OCI-LY7 (cell line): ENCODE measurements around the gene LMTK3.

ENCODE experiments used
- EZH2phosphoT487 ChIP-seq: fragments of 200-600 bp; sonication (generic); IDR thresholded peaks from 2 replicates; pipeline ENCODE4 v1.6.1; 2018; ENCODE audit warnings: low read depth, borderline replicate concordance, mild to moderate bottlenecking, mixed run types, antibody characterized with exemption, low read length, moderate library complexity, mixed read lengths
- TF ChIP-seq, protein P1 (sequence below): fragments of 200-600 bp; sonication (generic); conservative IDR thresholded peaks from 2 replicates; pipeline ENCODE4 v1.5.1; 2014; ENCODE audit warnings: mild to moderate bottlenecking, antibody characterized with exemption, low read length, moderate library complexity, mixed read lengths

DNA sequence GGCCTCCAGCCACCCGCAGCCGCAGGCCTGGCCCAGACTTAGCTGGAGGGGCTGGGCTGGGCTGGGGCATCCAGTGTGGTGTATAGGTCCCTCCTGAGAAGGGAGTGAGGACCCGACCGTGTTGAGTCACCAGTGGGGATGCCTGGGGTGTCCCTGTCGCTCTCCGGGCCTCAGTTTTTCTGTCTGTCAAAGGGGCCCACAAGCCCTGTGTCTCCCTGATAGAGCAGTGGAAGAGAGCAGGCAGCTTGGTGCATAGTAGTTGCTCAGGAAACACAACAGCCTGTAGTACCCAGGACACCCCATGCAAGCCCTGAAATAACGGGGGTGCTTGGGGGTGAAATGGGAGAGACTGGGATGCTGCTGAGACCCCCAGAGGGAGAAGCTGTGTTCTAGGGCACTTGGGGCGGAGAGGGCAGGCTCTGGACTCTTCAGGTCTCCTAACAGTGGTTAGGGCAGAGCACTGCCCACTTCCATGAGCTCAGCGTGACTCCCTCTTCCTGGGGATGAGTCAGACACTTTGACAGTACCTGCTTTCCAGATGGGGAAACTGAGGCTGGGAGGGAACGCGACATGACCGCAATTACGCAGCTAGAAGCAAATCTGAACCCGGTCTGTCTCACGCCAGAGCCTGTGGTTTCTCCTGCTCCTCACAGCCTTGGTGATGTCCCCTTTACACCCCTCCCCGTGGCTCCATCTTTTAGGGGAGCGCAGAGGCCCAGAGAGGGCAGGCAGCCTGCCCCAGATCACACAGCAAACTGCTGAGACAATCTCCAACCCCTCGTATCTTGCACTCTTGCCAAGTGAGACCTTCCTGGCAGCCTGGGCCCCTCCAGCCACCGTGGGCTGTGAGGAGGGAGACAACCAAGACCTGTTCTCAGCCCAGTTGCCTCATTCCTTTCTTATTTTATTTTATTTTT, 41.0 kb upstream of the LMTK3 start:
- TF ChIP-seq EZH2phosphoT487: no peak
- TF ChIP-seq, protein P1, sequence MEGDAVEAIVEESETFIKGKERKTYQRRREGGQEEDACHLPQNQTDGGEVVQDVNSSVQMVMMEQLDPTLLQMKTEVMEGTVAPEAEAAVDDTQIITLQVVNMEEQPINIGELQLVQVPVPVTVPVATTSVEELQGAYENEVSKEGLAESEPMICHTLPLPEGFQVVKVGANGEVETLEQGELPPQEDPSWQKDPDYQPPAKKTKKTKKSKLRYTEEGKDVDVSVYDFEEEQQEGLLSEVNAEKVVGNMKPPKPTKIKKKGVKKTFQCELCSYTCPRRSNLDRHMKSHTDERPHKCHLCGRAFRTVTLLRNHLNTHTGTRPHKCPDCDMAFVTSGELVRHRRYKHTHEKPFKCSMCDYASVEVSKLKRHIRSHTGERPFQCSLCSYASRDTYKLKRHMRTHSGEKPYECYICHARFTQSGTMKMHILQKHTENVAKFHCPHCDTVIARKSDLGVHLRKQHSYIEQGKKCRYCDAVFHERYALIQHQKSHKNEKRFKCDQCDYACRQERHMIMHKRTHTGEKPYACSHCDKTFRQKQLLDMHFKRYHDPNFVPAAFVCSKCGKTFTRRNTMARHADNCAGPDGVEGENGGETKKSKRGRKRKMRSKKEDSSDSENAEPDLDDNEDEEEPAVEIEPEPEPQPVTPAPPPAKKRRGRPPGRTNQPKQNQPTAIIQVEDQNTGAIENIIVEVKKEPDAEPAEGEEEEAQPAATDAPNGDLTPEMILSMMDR: no peak
